GM21423 (cell line): ENCODE data around the gene PGAP6.
"Not testable (repeated sequence)": the region's sequence is repeated elsewhere in the genome, so short reads cannot be mapped to it uniquely, and the experiment has no call there.

ENCODE experiments used
- ATAC-seq: cut with Tn5 transposase; IDR thresholded peaks from one replicate; pipeline ENCODE4 v1.9.1; 2021; ENCODE audit warnings: mild to moderate bottlenecking, moderate library complexity; ENCODE audit not compliant: unreplicated experiment

The PGAP6 gene

GRCh38 chr16:367333-367903 lies 14.4 kb downstream of the PGAP6 start:
- ATAC-seq, result no peak

GRCh38 chr16:366476-366875 lies 15.3 kb downstream of the PGAP6 start:
- no peak for ATAC-seq

- no peak for ATAC-seq
These were observed 16.9 kb downstream of the PGAP6 start for GRCh38 chr16:364595-365491.

GRCh38 chr16:363766-364490 lies 17.9 kb downstream of the PGAP6 start:
- no peak for ATAC-seq

- ATAC-seq, result no peak
These were observed 18.5 kb downstream of the PGAP6 start for GRCh38 chr16:363110-363765.

- not testable (repeated sequence) for ATAC-seq
These were observed 19.1 kb downstream of the PGAP6 start for GRCh38 chr16:362702-362999.

- peak; percentile 50 for ATAC-seq
These were observed 19.7 kb downstream of the PGAP6 start for GRCh38 chr16:361872-362701.

- no peak for ATAC-seq
These were observed 20.4 kb downstream of the PGAP6 start for GRCh38 chr16:361341-361871.

GRCh38 chr16:360698-361336 lies 21.0 kb downstream of the PGAP6 start:
- no peak for ATAC-seq

GRCh38 chr16:359871-360697 lies 21.7 kb downstream of the PGAP6 start:
- ATAC-seq, result no peak

GRCh38 chr16:359067-359763 lies 22.6 kb downstream of the PGAP6 start:
- ATAC-seq, result no peak

GRCh38 chr16:356741-357140 lies 25.0 kb downstream of the PGAP6 start:
- ATAC-seq, result no peak

- ATAC-seq, result no peak
These were observed 26.8 kb downstream of the PGAP6 start for GRCh38 chr16:354971-355461.

- ATAC-seq, result no peak
These were observed 27.4 kb downstream of the PGAP6 start for GRCh38 chr16:354291-354881.

GRCh38 chr16:353404-354290 lies 28.1 kb downstream of the PGAP6 start:
- no peak for ATAC-seq

- ATAC-seq, result peak; percentile 54
These were observed 29.0 kb downstream of the PGAP6 start, which contains the start of gene AXIN1 for GRCh38 chr16:352547-353403. Gene AXIN1, minus strand, starts transcription at chr16:352723. Its CDS starts 5,698 bp downstream, at chr16:347025.
